GM21723 (cell line): Measurements from ENCODE around the gene OSTF1.

Experiments used
- ATAC-seq: cut with Tn5 transposase; IDR thresholded peaks from one replicate; pipeline ENCODE4 v1.9.1; 2021; ENCODE audit warnings: mild to moderate bottlenecking, moderate library complexity; ENCODE audit not compliant: unreplicated experiment

Gene OSTF1

GRCh38 chr9:75087824-75088645 lies at the start of gene OSTF1, which contains the start of gene NMRK1:
TSS of gene OSTF1 (plus strand) at chr9:75088514. CDS start at chr9:75088693, 179 bp downstream.
TSS of gene NMRK1 (minus strand) at chr9:75088155. CDS start at chr9:75083115, 5,040 bp downstream.
- ATAC-seq, result peak; percentile 88

GRCh38 chr9:75039009-75039408 lies 49.3 kb upstream of the OSTF1 start:
- no peak for ATAC-seq

- ATAC-seq, result peak; percentile 68
These were observed 48.5 kb upstream of the OSTF1 start for GRCh38 chr9:75039801-75040200.

- ATAC-seq, result no peak
These were observed 47.3 kb upstream of the OSTF1 start for GRCh38 chr9:75041041-75041440.

- no peak for ATAC-seq
These were observed 41.5 kb upstream of the OSTF1 start for GRCh38 chr9:75046725-75047345.

- no peak for ATAC-seq
These were observed 40.8 kb upstream of the OSTF1 start for GRCh38 chr9:75047506-75047905.

GRCh38 chr9:75051285-75051684 lies 37.0 kb upstream of the OSTF1 start:
- ATAC-seq, result no peak

GRCh38 chr9:75053869-75054268 lies 34.4 kb upstream of the OSTF1 start:
- ATAC-seq, result peak; percentile 94

GRCh38 chr9:75054368-75055001 lies 33.8 kb upstream of the OSTF1 start:
- no peak for ATAC-seq

GRCh38 chr9:75061169-75061568 lies 27.1 kb upstream of the OSTF1 start:
- ATAC-seq, result no peak

GRCh38 chr9:75063556-75064305 lies 24.6 kb upstream of the OSTF1 start:
- no peak for ATAC-seq

GRCh38 chr9:75064307-75065025 lies 23.8 kb upstream of the OSTF1 start:
- ATAC-seq, result no peak

GRCh38 chr9:75065510-75065909 lies 22.8 kb upstream of the OSTF1 start:
- no peak for ATAC-seq

GRCh38 chr9:75067894-75068293 lies 20.4 kb upstream of the OSTF1 start:
- ATAC-seq, result no peak

- ATAC-seq, result no peak
These were observed 19.1 kb upstream of the OSTF1 start for GRCh38 chr9:75069171-75069570.

GRCh38 chr9:75071530-75072122 lies 16.7 kb upstream of the OSTF1 start:
- ATAC-seq, result peak; percentile 76

- no peak for ATAC-seq
These were observed 15.4 kb upstream of the OSTF1 start for GRCh38 chr9:75072895-75073294.

- no peak for ATAC-seq
These were observed 6.7 kb upstream of the OSTF1 start for GRCh38 chr9:75081632-75082031.

GRCh38 chr9:75083188-75083970 lies 4.9 kb upstream of the OSTF1 start:
- ATAC-seq, result no peak
